SK-N-SH (cell line): Measurements from ENCODE around the gene METTL26. TPM values are rescaled to one million over a fixed set of nuclear protein-coding genes. Genes with fewer than 3 reads are reported as not detected.

Experiments used
- CTCF ChIA-PET: fragments of 300-600, 350-600 bp; formaldehyde crosslinking; extraction: SDS; loops from one replicate; lab custom pipeline; 2021; lab: Yijun Ruan, JAX
- POLR2A ChIA-PET: fragments of 350-600 bp; sonication (Branson Sonifier 250); formaldehyde crosslinking; extraction: SDS; loops from one replicate; lab custom pipeline; 2020; ENCODE audit warnings: antibody characterized with exemption, inconsistent platforms; lab: Yijun Ruan, JAX
- DNase-seq: peaks from one replicate; pipeline ENCODE4 v3.0.0; 2012
- H2AFZ ChIP-seq: fragments of 200-600 bp; sonication (generic); 2 replicates; pipeline ENCODE4 v1.8.1; 2016; ENCODE audit warnings: antibody characterized with exemption, mild to moderate bottlenecking, low read depth
- H3F3A ChIP-seq: fragments of 200-600 bp; sonication (generic); replicated peaks from 2 replicates; pipeline ENCODE3; 2016; ENCODE audit warnings: antibody characterized with exemption, mild to moderate bottlenecking; ENCODE audit not compliant: insufficient read depth
- H3K27ac ChIP-seq, 2 experiments: fragments of 200-500 bp in 1 of 2; fragments of 200-600 bp in 1 of 2; sonication (Bioruptor generic) in 1 of 2; sonication (generic), shearing (Covaris generic) in 1 of 2; 2 replicates each; pipeline versions ENCODE4 v1.5.1 to v1.6.1; 2014 to 2016; ENCODE audit warnings: low read depth in 2 of 2, inconsistent platforms in 1 of 2, low read length in 1 of 2, mild to moderate bottlenecking in 1 of 2, mixed read lengths in 1 of 2
- H3K27me3 ChIP-seq: fragments of 200-600 bp; sonication (generic), shearing (Covaris generic); 2 replicates; pipeline ENCODE4 v1.6.1; 2016; ENCODE audit warnings: mixed run types; ENCODE audit not compliant: insufficient read depth
- H3K36me3 ChIP-seq, 2 experiments: fragments of 200-500 bp in 1 of 2; fragments of 200-600 bp in 1 of 2; sonication (Bioruptor generic) in 1 of 2; sonication (generic) in 1 of 2; replicated peaks in 1 of 2; 2 replicates each; pipeline versions ENCODE3 to v1.5.1; 2014 to 2016; ENCODE audit warnings: low read length in 1 of 2, mild to moderate bottlenecking in 1 of 2; ENCODE audit not compliant: insufficient read depth in 2 of 2, control insufficient read depth in 1 of 2
- H3K4me1 ChIP-seq, 2 experiments: fragments of 200-500 bp in 1 of 2; fragments of 200-600 bp in 1 of 2; sonication (Bioruptor generic) in 1 of 2; sonication (generic), shearing (Covaris generic) in 1 of 2; 2 replicates each; pipeline versions ENCODE4 v1.5.1 to v1.6.1; 2014 to 2016; ENCODE audit warnings: low read depth in 1 of 2, low read length in 1 of 2, mixed run types in 1 of 2; ENCODE audit not compliant: insufficient read depth in 2 of 2, control insufficient read depth in 1 of 2
- H3K4me2 ChIP-seq: fragments of 200-600 bp; sonication (generic), shearing (Covaris generic); 2 replicates; pipeline ENCODE4 v1.6.1; 2017; ENCODE audit warnings: mixed run types
- H3K4me3 ChIP-seq, 2 experiments: fragments of 200-500 bp in 1 of 2; fragments of 200-600 bp in 1 of 2; sonication (Bioruptor generic) in 1 of 2; sonication (generic), shearing (Covaris generic) in 1 of 2; 2 replicates each; pipeline versions ENCODE4 v1.5.1 to v1.8.1; 2014 to 2016; ENCODE audit warnings: low read depth in 2 of 2, inconsistent platforms in 1 of 2, low read length in 1 of 2, mild to moderate bottlenecking in 1 of 2, mixed read lengths in 1 of 2, moderate library complexity in 1 of 2
- H3K79me2 ChIP-seq: fragments of 200-600 bp; sonication (generic); 2 replicates; pipeline ENCODE4 v1.8.1; 2017; ENCODE audit warnings: mild to moderate bottlenecking; ENCODE audit not compliant: insufficient read depth
- H3K9ac ChIP-seq: fragments of 200-600 bp; sonication (generic); 2 replicates; pipeline ENCODE4 v1.6.1; 2017; ENCODE audit warnings: mixed run types
- H3K9me2 ChIP-seq: fragments of 200-600 bp; sonication (generic); 2 replicates; pipeline ENCODE4 v1.6.1; 2017; ENCODE audit warnings: mixed run types
- H3K9me3 ChIP-seq: fragments of 200-600 bp; sonication (generic); 2 replicates; pipeline ENCODE4 v1.6.1; 2017; ENCODE audit warnings: mixed run types, mild to moderate bottlenecking, moderate library complexity
- H4K20me1 ChIP-seq: fragments of 200-600 bp; sonication (generic); 2 replicates; pipeline ENCODE4 v1.6.1; 2017; ENCODE audit warnings: mild to moderate bottlenecking, mixed run types; ENCODE audit not compliant: insufficient read depth
- CHD2 ChIP-seq: fragments of 150-350 bp; IDR thresholded peaks from 2 replicates; pipeline ENCODE4 v1.6.1; 2018; ENCODE audit warnings: low read length; ENCODE audit not compliant: partially characterized antibody
- ELF1 ChIP-seq: IDR thresholded peaks from 2 replicates; pipeline ENCODE4 v1.4.0; 2012
- EP300 ChIP-seq, 2 experiments: IDR thresholded peaks; 2 replicates each; pipeline versions ENCODE4 v1.4.0 to v1.6.1; 2012; ENCODE audit warnings: borderline replicate concordance in 1 of 2, low read depth in 1 of 2, low read length in 1 of 2
- FOSL2 ChIP-seq: IDR thresholded peaks from 2 replicates; pipeline ENCODE4 v1.4.0; 2012; ENCODE audit warnings: low read depth, mild to moderate bottlenecking, moderate library complexity, borderline replicate concordance
- FOXJ3 ChIP-seq: sonication (generic); formaldehyde crosslinking; IDR thresholded peaks from 2 replicates; pipeline ENCODE4 v1.5.1; 2020; ENCODE audit warnings: mild to moderate bottlenecking, missing genetic modification reagents
- MEF2A ChIP-seq: IDR thresholded peaks from 2 replicates; pipeline ENCODE4 v1.4.0; 2012; ENCODE audit warnings: low read depth, borderline replicate concordance
- RAD21 ChIP-seq: IDR thresholded peaks from 2 replicates; pipeline ENCODE4 v1.6.1; 2012; ENCODE audit warnings: mild to moderate bottlenecking, low read length
- TAF1 ChIP-seq: IDR thresholded peaks from 2 replicates; pipeline ENCODE4 v1.6.1; 2012; ENCODE audit warnings: low read depth, mild to moderate bottlenecking, low read length, moderate library complexity, borderline replicate concordance
- USF1 ChIP-seq: IDR thresholded peaks from 2 replicates; pipeline ENCODE4 v1.4.0; 2012; ENCODE audit warnings: low read depth, borderline replicate concordance
- WGBS: methylation state at CpG from one replicate; pipeline ENCODE4 v1.1.6; 2017; ENCODE audit warnings: low lambda C conversion rate; 5-methylcytosine and 5-hydroxymethylcytosine counted together
- polyA plus RNA-seq, 3 experiments: library from polyadenylated mRNA; depleted of rRNA; stranded (reverse); fragments of >200 nt; gene quantifications; 2 replicates each; pipeline ENCODE4 v1.2.3, GENCODE V29; 2012
- TF ChIP-seq, protein P1 (sequence below): IDR thresholded peaks from 2 replicates; pipeline ENCODE4 v1.4.0; 2012; ENCODE audit warnings: low read depth
- TF ChIP-seq, protein P2 (sequence below): fragments of 150-350 bp; IDR thresholded peaks from 2 replicates; pipeline ENCODE4 v1.6.1; 2016; ENCODE audit warnings: mild to moderate bottlenecking, low read depth, low read length
- TF ChIP-seq, protein P3 (sequence below): fragments of 150-350 bp; IDR thresholded peaks from 2 replicates; pipeline ENCODE4 v1.6.1; 2017; ENCODE audit warnings: antibody characterized with exemption, low read length, low read depth, borderline replicate concordance

METTL26 gene
- polyA plus RNA-seq, 1 of the 3 experiments (the other 2 are of a cell fraction): 167 TPM

GRCh38 chr16:643050-643368, 6.9 kb upstream of the METTL26 start:
- H3K4me2 ChIP-seq: peak overlapping the region; percentile 86

GRCh38 chr16:642189-643049, 6.3 kb upstream of the METTL26 start:
- Histone ChIP-seq H2AFZ (peak overlapping the region; percentile 35), H3K27me3 (no peaks in the 10 kb centered on the region), H3K4me3 (peak overlapping the region; percentile 73 to 76), H3F3A (peaks cover 13% of the 10 kb centered on the region), H3K27ac (peak overlapping the region in 1 of 2 experiments; percentile 61; a peak in 1 of 4 replicates), H3K4me1 (peaks cover 6 to 35% of the 10 kb centered on the region in 2 experiments; a peak in 2 of 4 replicates), H3K79me2 (peaks cover 11% of the 10 kb centered on the region; the same call in 1 of the 2 replicates), H4K20me1 (no peaks in the 10 kb centered on the region)
- WGBS: 75% methylated on average over 11 of the region's 72 CpGs
- ChIA-PET CTCF (interaction anchor here (0.6 to 2.1 kb wide), 5 partner anchors 14 to 52 kb away, joined by 3 to 11 read pairs (median 3); partner anchors contain the start of genes RAB40C and STUB1), POLR2A (interaction anchor here (1.0 to 1.9 kb wide), 2 partner anchors 10 to 37 kb away, joined by 4 read pairs; no protein-coding TSS in a partner anchor)
- TF ChIP-seq TAF1 (no peak), USF1 (peak; percentile 66; the same call in 1 of the 2 replicates)
- TF ChIP-seq, protein P1, sequence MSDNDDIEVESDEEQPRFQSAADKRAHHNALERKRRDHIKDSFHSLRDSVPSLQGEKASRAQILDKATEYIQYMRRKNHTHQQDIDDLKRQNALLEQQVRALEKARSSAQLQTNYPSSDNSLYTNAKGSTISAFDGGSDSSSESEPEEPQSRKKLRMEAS: peak; percentile 74; the same call in 1 of the 2 replicates
- TF ChIP-seq, all 33 proteins: peak for 2
- H3K9me3 ChIP-seq: no peaks in the 10 kb centered on the region
- DNase-seq: peak; percentile 70
- H3K9ac ChIP-seq: peak overlapping the region; percentile 83; the same call in 1 of the 2 replicates
- peak overlapping the region; percentile 86 for H3K4me2 ChIP-seq
- no peaks in the 10 kb centered on the region for H3K9me2 ChIP-seq
- no peaks in the 10 kb centered on the region for H3K36me3 ChIP-seq

More at GRCh38 chr16:643050-643368, 6.9 kb upstream of the METTL26 start:
- ChIA-PET POLR2A (interaction anchor here (1.0 to 1.9 kb wide), 2 partner anchors 10 to 36 kb away, joined by 4 read pairs; no protein-coding TSS in a partner anchor), CTCF (interaction anchor here (0.6 to 2.1 kb wide), 4 partner anchors 18 to 53 kb away, joined by 3 to 11 read pairs (median 4); partner anchors contain the start of genes RAB40C and STUB1)
- H3K27me3 ChIP-seq: no peaks in the 10 kb centered on the region
- 96% methylated on average over 9 of the region's 13 CpGs for WGBS
- H4K20me1 ChIP-seq: no peaks in the 10 kb centered on the region
- no peaks in the 10 kb centered on the region for H3K9me3 ChIP-seq
- no peak overlapping the region for H3K27ac ChIP-seq
- H3K9ac ChIP-seq: no peak overlapping the region
- DNase-seq: no peak
- no peak for TF ChIP-seq MEF2A
- no peak for TF ChIP-seq FOXJ3
- no peak for TF ChIP-seq USF1
- TF ChIP-seq, protein P1: no peak
- no peak for TF ChIP-seq FOSL2
- no peak for TF ChIP-seq ELF1
- no peak for TF ChIP-seq CHD2
- no peak for TF ChIP-seq EP300 (IDR thresholded peaks at IDR 0.05; ENCODE audit: borderline replicate concordance in 1 of 2, low read depth in 1 of 2, low read length in 1 of 2)
- TF ChIP-seq RAD21: no peak
- TF ChIP-seq, protein P2, sequence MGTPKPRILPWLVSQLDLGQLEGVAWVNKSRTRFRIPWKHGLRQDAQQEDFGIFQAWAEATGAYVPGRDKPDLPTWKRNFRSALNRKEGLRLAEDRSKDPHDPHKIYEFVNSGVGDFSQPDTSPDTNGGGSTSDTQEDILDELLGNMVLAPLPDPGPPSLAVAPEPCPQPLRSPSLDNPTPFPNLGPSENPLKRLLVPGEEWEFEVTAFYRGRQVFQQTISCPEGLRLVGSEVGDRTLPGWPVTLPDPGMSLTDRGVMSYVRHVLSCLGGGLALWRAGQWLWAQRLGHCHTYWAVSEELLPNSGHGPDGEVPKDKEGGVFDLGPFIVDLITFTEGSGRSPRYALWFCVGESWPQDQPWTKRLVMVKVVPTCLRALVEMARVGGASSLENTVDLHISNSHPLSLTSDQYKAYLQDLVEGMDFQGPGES: no peak
- TF ChIP-seq, protein P3, sequence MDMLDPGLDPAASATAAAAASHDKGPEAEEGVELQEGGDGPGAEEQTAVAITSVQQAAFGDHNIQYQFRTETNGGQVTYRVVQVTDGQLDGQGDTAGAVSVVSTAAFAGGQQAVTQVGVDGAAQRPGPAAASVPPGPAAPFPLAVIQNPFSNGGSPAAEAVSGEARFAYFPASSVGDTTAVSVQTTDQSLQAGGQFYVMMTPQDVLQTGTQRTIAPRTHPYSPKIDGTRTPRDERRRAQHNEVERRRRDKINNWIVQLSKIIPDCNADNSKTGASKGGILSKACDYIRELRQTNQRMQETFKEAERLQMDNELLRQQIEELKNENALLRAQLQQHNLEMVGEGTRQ: no peak
- peak overlapping the region; percentile 73 to 76 for H3K4me3 ChIP-seq
- peaks cover 7 to 35% of the 10 kb centered on the region in 2 experiments; a peak in 2 of 4 replicates for H3K4me1 ChIP-seq
- H3F3A ChIP-seq: peaks cover 13% of the 10 kb centered on the region
- no peaks in the 10 kb centered on the region for H3K36me3 ChIP-seq
- no peak overlapping the region for H2AFZ ChIP-seq
- H3K9me2 ChIP-seq: no peaks in the 10 kb centered on the region
- H3K79me2 ChIP-seq: peaks cover 13% of the 10 kb centered on the region; the same call in 1 of the 2 replicates
